Body of pancreas (tissue), 4 donors: ENCODE data around the gene FGD5. TPM values are rescaled to one million over a fixed set of nuclear protein-coding genes. Genes with fewer than 3 reads are reported as not detected.

Source experiments
- ATAC-seq: fragments of 150-250 bp; one replicate; pipeline ENCODE4 v1.9.1; 2016
- DNase-seq, 4 donors: peaks; one replicate each; pipeline ENCODE4 v3.0.0-alpha.2; 2019
- H3K27ac ChIP-seq, 4 donors: fragments of 200-600 bp; sonication (generic); 1 replicate in 3 of 4; 2 replicates in 1 of 4; pipeline versions ENCODE4 v1.5.1 to v1.6.1; 2016 to 2019; ENCODE audit warnings: mild to moderate bottlenecking in 1 of 4, mixed read lengths in 1 of 4, moderate library complexity in 1 of 4
- H3K27me3 ChIP-seq, 2 donors: fragments of 200-600 bp; sonication (generic); one replicate each; pipeline ENCODE4 v1.6.0; 2016; ENCODE audit warnings: mild to moderate bottlenecking in 1 of 2
- H3K36me3 ChIP-seq, 2 donors: fragments of 200-600 bp; sonication (generic); replicated peaks in 1 of 2; 2 replicates each; pipeline ENCODE4 v1.5.1; 2016; ENCODE audit warnings: low read depth in 2 of 2; ENCODE audit not compliant: insufficient read depth in 1 of 2
- H3K4me1 ChIP-seq: fragments of 200-600 bp; sonication (generic); one replicate; pipeline ENCODE4 v1.6.0; 2016
- H3K4me3 ChIP-seq, 2 donors: fragments of 200-600 bp; sonication (generic); 1 replicate in 1 of 2; 2 replicates in 1 of 2; pipeline ENCODE4 v1.5.1; 2016 to 2019
- H3K9me3 ChIP-seq, 3 donors: fragments of 200-600 bp; sonication (generic); 1 replicate in 2 of 3; 2 replicates in 1 of 3; pipeline ENCODE4 v1.5.1; 2016
- CTCF ChIP-seq, 7 experiments: fragments of 450-650 bp in 4 of 7; fragments of 200-600 bp in 3 of 7; sonication (generic) in 3 of 7; IDR thresholded peaks; one replicate each; pipeline ENCODE4 v1.5.1; 2016 to 2019; ENCODE audit warnings: antibody characterized with exemption in 7 of 7
- POLR2A ChIP-seq, 3 donors: fragments of 450-650 bp; IDR thresholded peaks; one replicate each; pipeline ENCODE4 v1.6.1; 2016; ENCODE audit warnings: antibody characterized with exemption in 3 of 3, mild to moderate bottlenecking in 2 of 3
- WGBS, 2 donors: methylation state at CpG; one replicate each; pipeline ENCODE4 v1.1.5; 2017; 5-methylcytosine and 5-hydroxymethylcytosine counted together
- intact Hi-C: fragments of 100-400 bp; cut with DNase I; formaldehyde crosslinking; loops from one replicate; pipeline ENCODE4 v1.15.1; 2023
- total RNA-seq, 2 donors: library from RNA; depleted of rRNA; stranded (reverse); fragments of >200 nt; gene quantifications; one replicate each; pipeline ENCODE4 v1.1.0, GENCODE V29; 2016

The FGD5 gene
- total RNA-seq, 2 donors from 2014 or later: 4.9 to 7.8 TPM

- 62% methylated on average over 1 of the region's 1 CpG; no CpG with 5 or more reads in 1 of the 2 donors for WGBS, 2 donors
- intact Hi-C loops: loop anchor here (10.0 kb wide), 1 partner anchor 262 kb away; no protein-coding TSS in a partner anchor
Measured at GRCh38 chr3:14926592-14926991, 107.8 kb downstream of the FGD5 start.

GRCh38 chr3:14927308-14927707 is 108.5 kb downstream of the FGD5 start:
- Histone ChIP-seq H3K27ac (no peak overlapping the region), H3K27me3 (no peaks in the 10 kb centered on the region), H3K4me1 (no peaks in the 10 kb centered on the region), H3K4me3 (no peak overlapping the region), H3K9me3 (no peaks in the 10 kb centered on the region), H3K36me3 (no peaks in the 10 kb centered on the region)
- no peak for ATAC-seq
- intact Hi-C loops: loop anchor here (10.0 kb wide), 1 partner anchor 263 kb away; no protein-coding TSS in a partner anchor
- TF ChIP-seq POLR2A (IDR thresholded peaks at IDR 0.05): no peak
- DNase-seq: no peak
- WGBS, 2 donors: 82% methylated on average over 5 of the region's 5 CpGs

More at GRCh38 chr3:14926592-14926991, 107.8 kb downstream of the FGD5 start:
- ATAC-seq: no peak
- H3K27ac ChIP-seq: no peak overlapping the region
- H3K4me1 ChIP-seq: no peaks in the 10 kb centered on the region
- no peaks in the 10 kb centered on the region for H3K27me3 ChIP-seq
- DNase-seq: no peak
- H3K9me3 ChIP-seq: no peaks in the 10 kb centered on the region
- H3K36me3 ChIP-seq: no peaks in the 10 kb centered on the region
- TF ChIP-seq CTCF (IDR thresholded peaks at IDR 0.05) (no peak), POLR2A (IDR thresholded peaks at IDR 0.05) (no peak)
- no peak overlapping the region for H3K4me3 ChIP-seq

GRCh38 chr3:14929310-14930074 is 110.7 kb downstream of the FGD5 start:
- no peaks in the 10 kb centered on the region for H3K36me3 ChIP-seq
- DNase-seq (no peak), ATAC-seq (no peak)
- 65 to 67% methylated on average over 2 of the region's 2 CpGs for WGBS, 2 donors
- H3K4me3 ChIP-seq: no peak overlapping the region
- no peaks in the 10 kb centered on the region for H3K9me3 ChIP-seq
- no peaks in the 10 kb centered on the region for H3K27me3 ChIP-seq
- TF ChIP-seq POLR2A (IDR thresholded peaks at IDR 0.05): no peak
- no peak for TF ChIP-seq CTCF (IDR thresholded peaks at IDR 0.05)
- no peaks in the 10 kb centered on the region for H3K4me1 ChIP-seq
- no peak overlapping the region for H3K27ac ChIP-seq
- intact Hi-C loops: loop anchor here (10.0 kb wide), 1 partner anchor 265 kb away; no protein-coding TSS in a partner anchor

GRCh38 chr3:14933820-14934425 is 115.2 kb downstream of the FGD5 start:
- Histone ChIP-seq H3K36me3 (no peaks in the 10 kb centered on the region), H3K27me3 (no peaks in the 10 kb centered on the region), H3K9me3 (no peaks in the 10 kb centered on the region), H3K27ac (no peak overlapping the region), H3K4me3 (no peak overlapping the region), H3K4me1 (no peaks in the 10 kb centered on the region)
- intact Hi-C loops: no loop called here
- DNase-seq (no peak), ATAC-seq (no peak)
- 66 to 72% methylated on average over 7 of the region's 7 CpGs for WGBS, 2 donors
- no peak for TF ChIP-seq POLR2A (IDR thresholded peaks at IDR 0.05)
- no peak for TF ChIP-seq CTCF (IDR thresholded peaks at IDR 0.05)

GRCh38 chr3:14935592-14936345 is 117.0 kb downstream of the FGD5 start:
- no peaks in the 10 kb centered on the region for H3K36me3 ChIP-seq
- no peak for ATAC-seq
- H3K4me3 ChIP-seq: no peak overlapping the region
- H3K27ac ChIP-seq: no peak overlapping the region
- intact Hi-C loops: no loop called here
- TF ChIP-seq POLR2A (IDR thresholded peaks at IDR 0.05) (no peak), CTCF (IDR thresholded peaks at IDR 0.05) (no peak)
- no peak for DNase-seq
- 75 to 86% methylated on average over 6 of the region's 6 CpGs for WGBS, 2 donors
- H3K27me3 ChIP-seq: no peaks in the 10 kb centered on the region
- no peaks in the 10 kb centered on the region for H3K4me1 ChIP-seq
- H3K9me3 ChIP-seq: no peaks in the 10 kb centered on the region
